H1 (cell line): ENCODE measurements around the gene PTEN.

ENCODE experiments used
- RXRA ChIP-seq: IDR thresholded peaks from 2 replicates; pipeline ENCODE4 v1.6.1; 2011; ENCODE audit warnings: low read depth, mild to moderate bottlenecking, low read length, moderate library complexity; ENCODE audit not compliant: insufficient read depth
- YY1 ChIP-seq: IDR thresholded peaks from 2 replicates; pipeline ENCODE4 v1.6.1; 2011; ENCODE audit warnings: low read depth, mild to moderate bottlenecking, low read length
- TF ChIP-seq, protein P1 (sequence below), 3 experiments: IDR thresholded peaks; 1 replicate in 2 of 3; 2 replicates in 1 of 3; pipeline versions ENCODE4 v1.5.1 to v1.6.1; 2011; ENCODE audit warnings: low read length in 3 of 3, mild to moderate bottlenecking in 3 of 3, inconsistent platforms in 2 of 3, low read depth in 1 of 3, moderate library complexity in 1 of 3; ENCODE audit not compliant: insufficient read depth in 1 of 3; ENCODE audit errors: control extremely low read depth in 1 of 3

DNA sequence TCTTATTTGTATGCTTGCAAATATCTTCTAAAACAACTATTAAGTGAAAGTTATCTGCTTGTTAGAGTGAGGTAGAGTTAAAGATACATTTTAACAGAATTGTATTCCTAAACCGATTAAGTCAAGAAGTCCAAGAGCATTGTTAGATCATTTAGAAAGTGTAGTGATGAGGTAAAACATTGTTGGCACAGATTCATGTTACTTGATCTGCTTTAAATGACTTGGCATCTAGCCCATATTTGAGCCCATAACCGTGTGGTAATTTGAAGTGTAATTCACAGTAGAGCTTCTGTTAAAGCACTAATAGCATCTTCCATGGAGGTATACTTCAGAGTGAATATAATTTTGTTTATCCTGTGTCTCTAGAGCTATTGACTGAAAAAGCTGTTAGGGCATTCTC lies 62.1 kb downstream of the PTEN start:
- TF ChIP-seq, protein P1, sequence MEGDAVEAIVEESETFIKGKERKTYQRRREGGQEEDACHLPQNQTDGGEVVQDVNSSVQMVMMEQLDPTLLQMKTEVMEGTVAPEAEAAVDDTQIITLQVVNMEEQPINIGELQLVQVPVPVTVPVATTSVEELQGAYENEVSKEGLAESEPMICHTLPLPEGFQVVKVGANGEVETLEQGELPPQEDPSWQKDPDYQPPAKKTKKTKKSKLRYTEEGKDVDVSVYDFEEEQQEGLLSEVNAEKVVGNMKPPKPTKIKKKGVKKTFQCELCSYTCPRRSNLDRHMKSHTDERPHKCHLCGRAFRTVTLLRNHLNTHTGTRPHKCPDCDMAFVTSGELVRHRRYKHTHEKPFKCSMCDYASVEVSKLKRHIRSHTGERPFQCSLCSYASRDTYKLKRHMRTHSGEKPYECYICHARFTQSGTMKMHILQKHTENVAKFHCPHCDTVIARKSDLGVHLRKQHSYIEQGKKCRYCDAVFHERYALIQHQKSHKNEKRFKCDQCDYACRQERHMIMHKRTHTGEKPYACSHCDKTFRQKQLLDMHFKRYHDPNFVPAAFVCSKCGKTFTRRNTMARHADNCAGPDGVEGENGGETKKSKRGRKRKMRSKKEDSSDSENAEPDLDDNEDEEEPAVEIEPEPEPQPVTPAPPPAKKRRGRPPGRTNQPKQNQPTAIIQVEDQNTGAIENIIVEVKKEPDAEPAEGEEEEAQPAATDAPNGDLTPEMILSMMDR (IDR thresholded peaks at IDR 0.05; ENCODE audit: control extremely low read depth in 1 of 3, insufficient read depth in 1 of 3, low read depth in 1 of 3, low read length in 3 of 3), result no peak
- TF ChIP-seq RXRA (no peak), YY1 (no peak)
